HTERT RPE-1 (cell line): Measurements from ENCODE around the gene CHST4.
"Not testable (repeated sequence)": the region's sequence is repeated elsewhere in the genome, so short reads cannot be mapped to it uniquely, and the experiment has no call there.

Experiments
- in situ Hi-C: fragments of 300-500 bp; cut with MboI; formaldehyde crosslinking; loops from 4 replicates; pipeline ENCODE4 v1.14.3; 2020; ENCODE audit warnings: low sequenced_read_pairs

The CHST4 gene

GRCh38 chr16:71569621-71570020 is 43.4 kb downstream of the CHST4 start:
- in situ Hi-C loops: no loop called here

GRCh38 chr16:71570144-71570543 is 43.9 kb downstream of the CHST4 start:
- in situ Hi-C loops: no loop called here

- in situ Hi-C loops: no loop called here
Observed at GRCh38 chr16:71572497-71573116, 46.4 kb downstream of the CHST4 start.

GRCh38 chr16:71573387-71574094 is 47.3 kb downstream of the CHST4 start:
- in situ Hi-C loops: no loop called here

GRCh38 chr16:71574702-71575101 is 48.5 kb downstream of the CHST4 start:
- in situ Hi-C loops: no loop called here

- in situ Hi-C loops: no loop called here
Observed at GRCh38 chr16:71576971-71577370, 50.7 kb downstream of the CHST4 start, which contains the start of gene TAT. TAT (minus strand) TSS chr16:71577092; CDS start chr16:71576415, 677 bp downstream.

GRCh38 chr16:71582553-71582848 is 56.3 kb downstream of the CHST4 start:
- in situ Hi-C loops: not testable (repeated sequence)

GRCh38 chr16:71584543-71585317 is 58.5 kb downstream of the CHST4 start:
- in situ Hi-C loops: no loop called here

- in situ Hi-C loops: no loop called here
Observed at GRCh38 chr16:71585318-71585703, 59.1 kb downstream of the CHST4 start.
